ENCODE measurements around the gene PTPRR.

GRCh38 chr12:70637303-70638085 lies 283.0 kb downstream of the PTPRR start, which contains the start of gene PTPRB:
- no peak for TF ChIP-seq EZH2phosphoT487 (conservative IDR thresholded peaks at IDR 0.05; ENCODE audit: low read length)
- no peak for TF ChIP-seq CTCF (IDR thresholded peaks at IDR 0.05; ENCODE audit: insufficient read depth, low read length, poor library complexity, severe bottlenecking)

Measured in SU-DHL-6 (cell line).